ENCODE data around the gene STAT4.
A peak's percentile ranks its signal among the peaks of the same experiment; 100 is the strongest.

The STAT4 gene

GRCh38 chr2:191018048-191018447 lies 132.7 kb downstream of the STAT4 start:
- no peak for FAIRE-seq
- DNase-seq (ENCODE audit: insufficient read length) = no peak
- TF ChIP-seq POLR2A (IDR thresholded peaks at IDR 0.05; ENCODE audit: low read depth, low read length) = no peak
- TF ChIP-seq POLR2AphosphoS5 (IDR thresholded peaks at IDR 0.05; ENCODE audit: low read depth, low read length) = no peak
- TF ChIP-seq TAF1 (IDR thresholded peaks at IDR 0.05; ENCODE audit: borderline replicate concordance, low read depth, low read length) = no peak

GRCh38 chr2:191015831-191016230 lies 135.0 kb downstream of the STAT4 start:
- DNase-seq (ENCODE audit: insufficient read length) = no peak
- FAIRE-seq = no peak
- no peak for TF ChIP-seq TAF1 (IDR thresholded peaks at IDR 0.05; ENCODE audit: borderline replicate concordance, low read depth, low read length)
- TF ChIP-seq POLR2A (IDR thresholded peaks at IDR 0.05; ENCODE audit: low read depth, low read length) = no peak
- no peak for TF ChIP-seq POLR2AphosphoS5 (IDR thresholded peaks at IDR 0.05; ENCODE audit: low read depth, low read length)

DNA sequence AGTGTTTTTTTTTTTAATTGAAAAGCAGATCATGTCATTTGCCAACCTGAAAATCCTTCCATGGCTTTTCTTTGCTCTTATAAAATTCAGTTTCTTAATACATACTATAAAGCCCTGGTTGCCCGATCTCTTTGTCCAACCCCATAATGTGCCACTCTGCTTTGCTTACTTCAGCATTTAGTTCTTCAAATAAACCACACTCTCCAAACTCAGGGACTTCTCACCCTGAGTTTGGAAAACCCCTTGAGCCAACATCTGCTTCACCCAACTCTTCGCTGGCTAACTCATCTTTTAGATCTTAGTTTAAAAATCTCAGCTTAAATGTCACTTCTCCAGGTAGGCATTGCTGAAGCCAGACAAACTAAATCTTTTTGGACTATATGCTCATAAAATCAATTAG lies 135.6 kb downstream of the STAT4 start:
- TF ChIP-seq POLR2A (IDR thresholded peaks at IDR 0.05; ENCODE audit: low read depth, low read length) = no peak
- TF ChIP-seq POLR2AphosphoS5 (IDR thresholded peaks at IDR 0.05; ENCODE audit: low read depth, low read length) = no peak
- TF ChIP-seq TAF1 (IDR thresholded peaks at IDR 0.05; ENCODE audit: borderline replicate concordance, low read depth, low read length) = no peak
- no peak for DNase-seq (ENCODE audit: insufficient read length)
- no peak for FAIRE-seq

DNA sequence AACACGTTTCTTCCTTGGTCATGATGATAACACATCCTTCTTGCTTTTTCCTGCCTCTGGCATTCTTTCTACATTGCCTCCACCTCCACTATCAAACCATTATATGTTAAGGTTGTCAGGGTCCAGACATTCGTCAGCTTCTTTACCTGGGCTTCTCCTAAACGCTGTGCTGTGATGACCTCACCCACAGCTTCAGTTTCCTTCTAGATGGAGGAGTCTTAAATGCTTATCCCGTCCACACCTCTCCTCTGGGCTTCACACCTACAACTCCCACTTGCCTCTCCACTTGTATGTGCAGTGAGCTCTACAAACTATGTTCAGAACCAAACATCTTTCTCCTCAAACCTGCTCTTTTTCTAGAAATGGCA lies 136.2 kb downstream of the STAT4 start:
- DNase-seq (ENCODE audit: insufficient read length) (no peak), FAIRE-seq (no peak)
- TF ChIP-seq TAF1 (IDR thresholded peaks at IDR 0.05; ENCODE audit: borderline replicate concordance, low read depth, low read length) = no peak
- TF ChIP-seq POLR2AphosphoS5 (IDR thresholded peaks at IDR 0.05; ENCODE audit: low read depth, low read length) = peak; percentile 37; the same call in 1 of the 2 replicates

DNA sequence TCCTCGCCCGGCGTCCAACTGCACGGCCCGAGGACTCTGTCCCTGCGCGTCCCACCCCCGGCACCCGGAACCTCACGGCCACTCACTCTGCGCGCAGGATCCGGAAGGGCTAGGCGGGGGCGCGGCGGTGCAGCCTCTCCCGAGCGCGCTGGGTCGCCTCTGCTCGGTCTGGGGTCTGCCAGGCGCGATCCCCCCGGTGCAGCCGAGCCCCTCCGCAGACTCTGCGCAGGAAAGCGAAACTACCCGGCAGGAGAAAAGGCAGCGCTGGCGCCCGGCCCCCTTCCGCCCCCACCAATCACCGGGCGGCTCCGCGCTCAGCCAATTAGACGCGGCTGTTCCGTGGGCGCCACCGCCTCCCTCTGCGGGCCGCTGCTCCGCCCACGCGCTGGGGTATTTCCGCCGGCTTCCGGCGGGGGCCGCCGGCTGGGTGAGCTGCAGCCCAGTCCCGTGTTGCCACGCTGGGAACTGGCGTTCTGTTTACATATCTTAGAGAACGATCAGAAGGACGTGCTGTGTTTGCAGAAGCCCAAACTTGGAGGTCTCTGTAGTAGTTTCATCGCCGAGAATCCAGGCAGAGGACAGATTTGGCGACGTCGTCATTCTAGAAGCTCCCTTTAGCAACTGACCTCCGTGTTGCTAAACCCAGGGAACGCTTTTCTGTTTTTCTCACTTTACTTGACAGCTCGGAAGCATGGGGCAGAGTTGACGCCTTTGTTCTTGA lies 136.7 kb downstream of the STAT4 start, which contains the start of gene STAT1:
Gene STAT1 (minus strand): TSS at position 240 of the 721 bp plus-strand sequence. CDS start 4,168 bp downstream, outside the sequence.
- peak; percentile 90 for DNase-seq (ENCODE audit: insufficient read length)
- TF ChIP-seq POLR2A (IDR thresholded peaks at IDR 0.05; ENCODE audit: low read depth, low read length) (peak; percentile 99), TAF1 (IDR thresholded peaks at IDR 0.05; ENCODE audit: borderline replicate concordance, low read depth, low read length) (peak; percentile 96), POLR2AphosphoS5 (IDR thresholded peaks at IDR 0.05; ENCODE audit: low read depth, low read length) (peak; percentile 98)
- peak; percentile 97 for FAIRE-seq

DNA sequence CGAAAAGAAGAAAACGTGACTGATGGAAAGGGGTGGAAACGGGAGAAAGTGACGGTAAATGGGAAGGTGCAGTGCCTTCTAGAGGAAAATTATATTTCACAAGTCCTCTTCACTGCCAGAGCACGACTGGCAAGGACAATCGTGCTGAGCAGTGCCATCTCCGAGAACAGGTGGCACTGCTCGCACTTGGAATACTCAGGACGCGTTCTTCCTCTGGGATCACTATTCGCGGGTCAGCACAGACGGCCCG lies 137.2 kb downstream of the STAT4 start:
- no peak for TF ChIP-seq POLR2A (IDR thresholded peaks at IDR 0.05; ENCODE audit: low read depth, low read length)
- TF ChIP-seq TAF1 (IDR thresholded peaks at IDR 0.05; ENCODE audit: borderline replicate concordance, low read depth, low read length) = no peak
- no peak for TF ChIP-seq POLR2AphosphoS5 (IDR thresholded peaks at IDR 0.05; ENCODE audit: low read depth, low read length)
- no peak for DNase-seq (ENCODE audit: insufficient read length)
- peak; percentile 62 for FAIRE-seq

- DNase-seq (ENCODE audit: insufficient read length) (no peak), FAIRE-seq (peak; percentile 44)
- TF ChIP-seq POLR2AphosphoS5 (IDR thresholded peaks at IDR 0.05; ENCODE audit: low read depth, low read length) (no peak), POLR2A (IDR thresholded peaks at IDR 0.05; ENCODE audit: low read depth, low read length) (no peak), TAF1 (IDR thresholded peaks at IDR 0.05; ENCODE audit: borderline replicate concordance, low read depth, low read length) (no peak)
These were observed 137.7 kb downstream of the STAT4 start for GRCh38 chr2:191012845-191013681.

GRCh38 chr2:191012346-191012745 lies 138.4 kb downstream of the STAT4 start:
- no peak for DNase-seq (ENCODE audit: insufficient read length)
- TF ChIP-seq POLR2A (IDR thresholded peaks at IDR 0.05; ENCODE audit: low read depth, low read length) (peak; percentile 76; the same call in 1 of the 2 replicates), TAF1 (IDR thresholded peaks at IDR 0.05; ENCODE audit: borderline replicate concordance, low read depth, low read length) (no peak), POLR2AphosphoS5 (IDR thresholded peaks at IDR 0.05; ENCODE audit: low read depth, low read length) (peak; percentile 53; the same call in 1 of the 2 replicates)
- no peak for FAIRE-seq

GRCh38 chr2:191010887-191011885 lies 139.6 kb downstream of the STAT4 start:
- FAIRE-seq (no peak), DNase-seq (ENCODE audit: insufficient read length) (no peak)
- TF ChIP-seq TAF1 (IDR thresholded peaks at IDR 0.05; ENCODE audit: borderline replicate concordance, low read depth, low read length) (no peak), POLR2A (IDR thresholded peaks at IDR 0.05; ENCODE audit: low read depth, low read length) (peak; percentile 79), POLR2AphosphoS5 (IDR thresholded peaks at IDR 0.05; ENCODE audit: low read depth, low read length) (peak; percentile 92)

- TF ChIP-seq POLR2A (IDR thresholded peaks at IDR 0.05; ENCODE audit: low read depth, low read length) = peak; percentile 60; the same call in 1 of the 2 replicates
- no peak for TF ChIP-seq TAF1 (IDR thresholded peaks at IDR 0.05; ENCODE audit: borderline replicate concordance, low read depth, low read length)
- no peak for FAIRE-seq
- no peak for DNase-seq (ENCODE audit: insufficient read length)
These were observed 141.0 kb downstream of the STAT4 start for GRCh38 chr2:191009541-191010374.
